ENCODE data around the gene CACNG1.

The CACNG1 gene

DNA sequence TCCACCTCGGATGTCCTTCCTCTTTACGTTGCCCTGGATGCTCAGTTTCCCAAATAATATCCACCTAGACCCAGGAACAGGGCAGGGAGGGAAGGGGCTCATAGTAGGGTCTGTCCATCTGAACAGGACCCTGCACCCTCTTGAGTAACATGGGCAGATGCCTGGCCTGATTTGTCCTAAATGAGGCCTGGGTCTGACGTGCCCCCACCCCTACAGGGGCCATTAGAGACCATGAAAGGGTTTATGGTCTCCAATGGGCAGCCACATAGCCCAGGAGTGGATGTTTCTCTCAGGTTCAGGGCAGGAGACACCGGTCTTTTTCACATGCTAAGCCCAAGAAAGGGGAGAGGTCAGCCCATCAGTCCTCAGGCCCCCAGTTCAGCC is 6.8 kb downstream of the CACNG1 start:
- no peak for DNase-seq (ENCODE audit: low read depth)

DNA sequence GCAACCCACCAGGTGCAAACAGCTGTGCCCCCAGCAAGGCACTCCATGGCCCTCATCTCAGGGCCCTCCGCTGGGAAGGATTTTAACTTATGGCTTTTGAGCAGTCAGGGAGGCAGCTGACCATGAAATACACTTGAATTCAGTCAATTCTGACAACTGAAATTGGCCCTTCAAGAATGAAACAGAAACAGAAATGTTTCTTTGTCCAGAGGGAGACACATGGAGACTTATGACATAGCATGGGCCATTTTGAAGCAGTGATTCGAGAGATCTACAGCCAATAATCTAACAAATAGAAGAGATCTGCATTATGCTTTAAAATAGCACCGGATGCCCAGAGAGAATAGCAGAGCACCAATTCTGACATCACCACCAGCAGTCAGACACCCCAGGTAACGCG is 7.5 kb downstream of the CACNG1 start:
- DNase-seq (ENCODE audit: low read depth), result no peak

DNA sequence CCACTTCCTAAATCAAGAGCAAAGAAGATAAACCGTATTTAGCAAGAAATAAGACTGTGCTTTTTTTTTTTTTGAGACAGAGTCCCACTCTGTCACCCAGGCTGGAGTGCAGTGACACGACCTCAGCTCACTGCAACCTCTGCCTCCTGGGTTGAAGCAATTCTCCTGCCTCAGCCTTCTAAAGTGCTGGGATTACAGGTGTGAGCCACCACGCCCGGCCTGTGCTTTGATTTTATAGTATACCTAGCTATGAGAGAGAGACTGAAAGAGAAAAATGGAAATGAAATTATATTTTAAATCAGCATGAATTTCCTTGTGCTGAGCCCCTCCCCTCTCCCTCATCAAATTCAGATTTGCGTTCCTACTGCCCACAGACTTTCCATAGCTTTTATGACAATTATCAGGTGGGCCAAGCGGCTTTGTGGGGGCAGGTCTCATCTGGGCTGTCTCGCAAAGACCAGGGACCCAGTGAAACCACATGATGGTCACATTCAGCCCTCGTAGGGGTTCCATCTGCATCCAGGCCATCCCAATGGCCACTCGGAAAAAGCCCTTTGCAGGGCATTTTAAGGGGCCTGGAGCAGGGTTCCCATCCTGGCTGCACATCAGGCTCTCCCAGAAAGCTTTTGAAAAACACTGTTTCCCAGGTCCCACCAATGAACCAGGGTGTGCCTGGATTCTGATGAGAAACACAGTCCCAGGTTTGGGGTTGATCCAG is 8.5 kb downstream of the CACNG1 start:
- no peak for DNase-seq (ENCODE audit: low read depth)

DNA sequence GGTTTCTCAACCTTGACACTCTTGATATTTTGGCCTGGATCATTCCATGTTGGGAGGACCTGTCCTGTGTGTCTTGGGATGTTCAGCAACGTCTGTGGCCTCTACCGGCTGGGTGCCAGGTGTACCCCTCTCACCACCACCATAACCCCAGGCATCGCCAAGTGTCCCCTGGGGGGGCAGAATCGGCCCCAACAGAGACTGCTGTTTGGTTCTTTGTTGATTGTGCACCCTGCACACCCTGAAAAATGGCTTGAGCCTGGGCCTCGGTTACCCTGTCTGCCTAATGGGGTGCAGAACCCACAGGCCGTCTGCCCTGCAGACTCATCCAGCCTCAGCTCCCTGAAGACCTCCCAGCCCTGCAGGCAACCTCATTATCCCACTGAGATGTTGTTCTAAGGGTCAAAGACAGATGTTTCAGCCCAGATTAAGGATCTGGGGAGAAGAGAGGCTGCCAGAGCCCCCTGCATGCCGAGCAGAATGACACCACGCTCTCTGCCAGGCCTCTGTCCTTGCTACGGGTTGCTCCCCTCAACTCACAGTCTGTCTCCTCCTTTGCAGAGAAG is 9.2 kb downstream of the CACNG1 start:
- DNase-seq (ENCODE audit: low read depth), result no peak

DNA sequence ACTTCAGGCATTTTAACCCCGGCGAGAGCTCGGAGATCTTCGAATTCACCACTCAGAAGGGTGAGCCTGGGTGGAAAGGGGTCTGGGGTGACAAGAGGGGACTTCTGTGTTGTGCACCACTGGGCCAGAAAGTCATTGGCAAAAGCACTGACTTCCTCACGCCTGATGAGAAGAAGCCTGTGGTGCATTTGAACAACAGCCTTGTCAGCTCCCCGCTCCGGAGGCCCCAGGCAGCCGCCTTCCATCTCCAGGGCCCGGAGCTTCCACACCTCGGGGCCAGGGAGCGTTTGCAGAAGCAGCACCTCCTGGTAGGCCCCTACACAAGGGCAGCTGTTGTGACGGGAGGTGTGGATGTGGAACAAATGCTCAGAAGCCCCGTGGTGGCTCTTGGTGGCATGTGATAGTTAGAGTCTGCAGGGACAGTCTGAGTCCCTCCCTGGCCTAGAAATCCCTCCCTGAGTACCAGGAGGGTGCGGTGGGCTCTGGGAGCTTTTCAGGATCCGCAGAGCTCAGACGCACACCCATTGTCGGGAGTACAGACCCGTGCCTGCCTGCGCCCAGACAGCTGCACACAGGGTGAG is 9.7 kb downstream of the CACNG1 start:
- no peak for DNase-seq (ENCODE audit: low read depth)

DNA sequence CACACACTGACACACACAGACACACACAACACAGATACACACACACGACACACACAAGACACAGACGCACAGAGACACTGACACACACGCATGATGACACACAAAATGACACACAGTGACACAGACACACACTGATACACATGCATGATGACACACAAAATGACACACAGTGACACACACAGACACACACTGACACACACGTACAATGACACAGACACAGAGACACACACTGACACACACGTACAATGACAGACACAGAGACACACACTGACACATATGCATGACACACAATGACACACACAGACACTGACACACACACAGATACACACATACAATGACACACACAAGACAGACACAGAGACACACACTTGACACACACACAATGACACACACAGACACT is 10.3 kb downstream of the CACNG1 start:
- DNase-seq (ENCODE audit: low read depth), result no peak

DNA sequence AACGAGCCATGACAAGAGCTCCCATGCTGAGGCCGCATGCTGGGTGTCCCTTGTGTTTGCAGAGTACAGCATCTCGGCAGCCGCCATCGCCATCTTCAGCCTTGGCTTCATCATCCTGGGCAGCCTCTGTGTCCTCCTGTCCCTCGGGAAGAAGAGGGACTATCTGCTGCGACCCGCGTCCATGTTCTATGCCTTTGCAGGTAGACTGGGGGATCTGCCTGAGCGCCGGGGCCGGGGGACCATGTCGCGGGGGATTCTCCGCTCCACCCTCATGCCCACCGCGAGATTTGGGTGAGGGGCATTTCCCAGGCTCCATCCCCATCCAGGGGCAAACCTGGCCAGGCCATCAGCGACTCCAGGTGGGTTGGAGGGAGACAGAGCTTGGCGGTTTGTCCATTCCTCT is 10.7 kb downstream of the CACNG1 start:
- no peak for DNase-seq (ENCODE audit: low read depth)

DNA sequence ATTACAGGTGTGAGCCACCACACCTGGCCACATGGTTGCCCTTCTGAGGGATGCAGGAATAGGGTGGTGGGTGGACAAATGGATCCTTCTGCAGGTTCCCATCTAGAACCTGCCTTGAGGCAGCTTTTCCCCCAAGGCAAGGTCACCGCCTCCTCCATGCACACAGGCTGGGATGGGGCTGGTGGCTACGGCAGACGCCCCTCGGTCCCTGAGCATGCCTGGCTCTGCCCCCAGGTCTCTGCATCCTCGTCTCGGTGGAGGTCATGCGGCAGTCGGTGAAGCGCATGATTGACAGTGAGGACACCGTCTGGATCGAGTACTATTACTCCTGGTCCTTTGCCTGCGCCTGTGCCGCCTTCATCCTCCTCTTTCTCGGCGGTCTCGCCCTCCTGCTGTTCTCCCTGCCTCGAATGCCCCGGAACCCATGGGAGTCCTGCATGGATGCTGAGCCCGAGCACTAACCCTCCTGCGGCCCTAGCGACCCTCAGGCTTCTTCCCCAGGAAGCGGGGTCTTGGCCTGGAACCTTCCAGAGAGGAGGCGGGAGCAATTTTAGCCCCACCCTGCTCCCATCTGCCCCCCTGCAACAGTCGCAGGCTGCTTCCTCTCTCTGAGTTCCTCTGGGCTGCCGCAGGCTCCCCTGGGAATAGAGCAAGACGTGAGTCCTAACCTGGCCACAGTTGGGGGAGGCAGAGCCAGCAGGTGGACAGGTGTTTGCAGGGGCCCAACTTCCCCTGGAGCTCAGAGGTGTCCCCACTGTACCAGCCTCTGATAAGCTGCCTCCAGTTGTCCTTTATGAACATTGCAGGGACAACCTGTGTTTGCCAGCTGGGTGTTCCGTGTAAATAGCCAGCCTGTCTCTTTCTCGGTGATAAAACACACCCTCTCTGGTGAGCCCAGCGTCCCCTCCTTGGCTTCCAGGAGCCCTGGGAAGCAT is 11.7 kb downstream of the CACNG1 start:
- no peak for DNase-seq (ENCODE audit: low read depth)

DNA sequence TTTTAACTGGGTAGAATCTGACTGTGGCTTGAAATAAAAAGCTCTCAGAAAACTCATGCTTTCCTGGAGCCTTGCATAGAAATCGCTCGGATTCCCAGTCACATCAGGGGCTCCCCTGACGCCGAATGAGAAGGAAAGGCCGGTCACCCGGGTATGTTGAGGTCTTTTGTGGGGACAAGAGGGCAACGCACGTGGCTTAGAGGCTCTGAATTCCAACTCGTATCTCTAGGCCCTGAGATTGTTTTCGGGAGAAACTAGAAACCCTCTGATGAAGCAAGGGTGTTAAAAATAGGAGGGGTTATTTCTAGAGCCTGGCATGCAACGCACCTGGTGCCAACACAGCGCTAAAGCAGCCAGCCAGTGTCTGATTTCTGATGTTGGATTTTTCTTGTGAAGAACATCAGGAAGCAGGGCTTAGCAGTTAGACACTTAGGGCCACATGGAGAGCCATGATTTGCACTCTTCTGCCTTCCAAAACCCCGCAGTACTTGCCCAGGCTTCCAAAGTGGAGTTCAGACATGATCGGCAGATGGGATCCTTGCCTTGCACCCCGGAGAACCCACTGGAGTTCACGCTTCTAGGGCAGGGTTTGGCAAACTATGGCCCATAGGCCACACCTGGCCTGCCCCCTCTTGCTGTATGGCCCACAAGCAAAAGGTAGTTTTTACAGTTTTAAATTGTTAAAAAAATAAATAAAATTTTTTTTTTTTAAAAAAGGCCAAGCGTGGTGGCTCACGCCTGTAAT is 12.6 kb downstream of the CACNG1 start:
- no peak for DNase-seq (ENCODE audit: low read depth)

DNA sequence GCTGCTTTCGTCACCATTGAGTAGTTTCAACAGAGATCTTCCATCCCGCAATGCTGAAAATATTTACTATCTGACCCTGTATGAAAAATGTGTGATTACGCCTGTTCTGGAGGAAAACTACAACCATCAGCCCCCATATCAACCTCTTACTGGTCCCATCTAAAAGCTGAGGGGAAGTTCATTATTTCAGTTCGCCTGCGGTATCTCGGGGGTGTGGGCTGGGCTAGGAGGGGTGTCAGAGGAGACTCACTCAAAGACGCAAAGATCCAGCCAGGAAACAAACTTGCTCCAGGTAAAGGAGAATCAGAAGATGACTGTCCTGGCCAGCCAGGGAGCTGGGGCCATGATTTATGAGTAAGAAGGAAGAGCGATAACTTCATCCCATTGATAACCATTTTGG is 13.7 kb downstream of the CACNG1 start:
- DNase-seq (ENCODE audit: low read depth), result no peak

DNA sequence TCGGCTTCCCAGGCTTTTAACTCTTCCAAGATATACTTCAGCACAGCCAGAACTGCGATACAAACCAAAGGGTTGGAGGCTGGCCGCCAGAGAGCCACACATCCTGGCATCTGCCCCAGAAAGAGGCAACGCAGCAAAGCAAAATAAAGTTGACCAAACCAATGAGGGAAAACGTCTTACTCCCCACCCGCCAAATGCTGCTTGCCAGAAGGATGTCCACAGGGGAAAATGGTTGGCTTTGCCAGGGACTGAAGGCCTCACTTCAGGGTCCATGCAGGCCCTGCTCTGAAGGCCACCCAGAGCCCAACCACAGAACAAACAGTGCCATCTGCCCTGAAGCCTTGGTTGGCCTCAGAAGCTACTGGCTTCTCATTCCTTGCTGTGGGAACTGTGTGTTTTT is 15.0 kb downstream of the CACNG1 start:
- DNase-seq (ENCODE audit: low read depth), result no peak

DNA sequence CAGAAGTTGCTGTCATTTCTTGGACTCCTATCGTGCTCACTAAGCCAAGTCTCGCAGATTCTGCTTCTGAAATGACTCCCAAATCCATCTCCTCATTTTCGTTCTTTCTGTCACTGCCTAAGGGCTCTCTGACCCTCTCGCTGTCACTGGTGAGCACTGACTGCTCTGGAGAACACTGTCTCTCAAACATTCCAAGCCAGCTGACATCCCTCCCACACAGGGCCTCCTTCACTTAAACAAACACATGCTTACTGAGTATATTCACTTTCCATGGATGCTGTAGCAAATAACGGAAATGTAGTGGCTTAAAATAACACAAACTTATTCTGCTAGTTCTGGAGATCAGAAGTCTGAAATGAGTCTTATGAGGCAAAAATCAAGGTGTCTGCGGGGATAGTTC is 18.8 kb downstream of the CACNG1 start:
- DNase-seq (ENCODE audit: low read depth), result no peak

DNA sequence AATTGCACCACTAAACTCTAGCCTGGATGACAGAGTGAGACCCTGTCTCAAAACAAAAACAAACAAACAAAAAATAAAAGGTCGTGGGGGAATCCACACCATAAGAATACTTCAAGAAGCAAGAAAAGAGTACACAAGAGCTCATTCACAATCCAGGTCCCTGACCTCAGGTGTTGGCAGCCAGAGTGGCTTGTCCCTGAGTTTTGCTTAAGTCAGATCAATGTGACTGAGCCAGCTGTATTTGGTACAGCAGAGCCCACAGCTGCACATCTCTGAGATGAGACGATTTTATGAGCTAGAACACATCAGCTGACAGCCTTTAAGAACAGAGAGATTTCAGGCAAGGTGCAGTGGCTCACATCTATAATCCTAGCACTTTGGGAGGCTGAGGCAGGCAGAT is 22.4 kb downstream of the CACNG1 start:
- DNase-seq (ENCODE audit: low read depth), result no peak

DNA sequence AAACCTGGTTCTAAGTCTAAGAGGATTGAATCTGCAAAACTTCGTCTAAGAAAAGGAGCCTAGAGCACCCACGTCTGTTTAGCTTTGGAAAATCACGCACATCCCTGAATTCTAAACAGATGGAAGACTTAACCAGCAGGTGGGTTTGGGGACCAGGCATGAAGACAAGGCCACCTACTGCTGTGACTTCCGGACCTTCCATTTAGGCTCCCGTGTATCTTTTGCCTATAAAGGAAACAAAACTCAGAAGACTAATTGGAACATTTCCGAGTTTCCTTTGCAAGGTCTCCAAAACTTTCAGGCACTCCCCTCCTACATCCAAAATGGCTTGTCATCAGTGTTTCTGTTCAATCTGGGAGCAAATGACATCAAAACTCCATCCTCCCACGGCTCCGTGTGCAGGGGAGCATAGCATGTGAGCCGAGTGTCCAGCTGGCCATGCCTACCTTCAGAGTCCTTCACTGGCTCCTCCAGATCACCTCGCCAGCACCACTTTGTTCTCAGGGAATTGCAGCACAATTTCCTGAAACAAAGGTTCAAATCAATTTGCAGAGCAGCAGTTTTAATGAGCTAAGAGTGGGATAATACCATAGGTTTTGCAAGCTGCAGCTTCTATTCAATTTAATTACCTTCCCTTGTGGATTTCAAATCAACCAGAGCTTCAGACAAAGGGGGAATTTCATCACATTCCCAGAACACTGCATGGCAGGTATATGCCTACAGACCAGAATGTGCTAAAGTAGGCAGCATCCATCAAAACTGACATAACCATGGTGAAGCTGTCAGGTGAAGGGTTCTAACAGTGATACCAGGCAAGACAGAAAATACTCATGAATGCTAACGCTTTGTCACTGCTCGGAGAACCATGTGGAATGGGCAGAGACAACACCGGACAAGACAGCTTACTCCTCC is 23.5 kb downstream of the CACNG1 start:
- no peak for DNase-seq (ENCODE audit: low read depth)

DNA sequence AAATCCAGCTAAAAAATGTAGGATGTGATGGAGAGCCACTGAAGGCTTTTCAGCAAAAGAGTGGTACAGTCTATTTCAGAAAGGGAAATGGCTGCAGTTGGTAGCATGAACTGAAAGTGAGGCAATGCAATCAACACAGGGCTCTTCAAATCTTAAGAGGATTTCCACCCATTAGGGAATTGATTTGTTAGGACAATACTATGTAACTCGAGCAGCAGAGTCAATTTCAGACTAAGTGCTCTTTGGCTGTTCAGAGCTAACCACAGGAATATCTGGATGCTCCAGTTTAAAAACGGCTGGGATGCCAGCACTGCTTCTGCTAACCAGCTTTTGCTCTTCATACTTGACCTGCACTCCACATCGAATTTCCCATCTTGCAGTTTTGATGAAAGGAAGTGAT is 24.6 kb downstream of the CACNG1 start:
- no peak for DNase-seq (ENCODE audit: low read depth)

DNA sequence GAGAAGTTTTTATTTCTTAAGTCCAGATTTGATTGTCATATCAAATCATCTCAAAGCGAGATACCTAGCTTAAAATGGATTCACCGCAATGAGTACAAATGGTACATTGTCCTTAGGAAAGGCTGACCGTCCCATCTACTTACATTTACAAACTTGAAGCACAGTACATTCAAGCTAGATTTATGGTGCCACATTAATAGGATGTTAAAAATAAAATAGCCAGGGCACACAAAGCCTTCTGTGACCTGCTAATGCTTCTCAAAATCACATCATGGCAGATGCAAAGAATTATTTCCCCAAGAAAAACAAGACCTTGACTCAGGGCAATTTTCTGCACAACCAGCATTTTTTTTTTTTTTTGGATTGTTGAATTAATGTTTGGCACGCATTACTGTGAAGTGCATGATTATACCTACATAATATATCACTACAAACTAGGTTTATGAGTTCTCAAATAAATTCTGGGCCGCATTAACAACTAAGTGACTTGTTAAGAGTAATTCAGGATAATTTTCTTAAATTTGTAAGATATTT is 25.3 kb downstream of the CACNG1 start:
- DNase-seq (ENCODE audit: low read depth), result no peak

DNA sequence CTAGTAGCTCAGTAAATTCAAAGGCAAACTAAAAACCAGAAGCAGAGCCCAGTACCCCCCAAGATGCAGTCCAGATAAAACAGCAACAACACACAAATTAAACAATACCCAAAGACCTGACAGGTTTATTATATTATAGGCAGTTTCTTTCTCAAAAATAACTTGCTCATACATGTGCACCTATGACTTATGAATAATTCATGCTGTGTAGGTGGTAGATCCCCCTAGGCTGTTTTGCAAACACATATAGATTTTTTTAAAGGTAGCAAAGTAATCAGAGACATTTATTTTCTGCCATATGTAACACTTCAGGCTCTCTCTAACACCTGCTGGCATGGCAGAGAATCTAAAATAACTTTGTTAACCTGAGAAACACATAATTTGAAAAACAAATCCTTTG is 27.2 kb downstream of the CACNG1 start:
- DNase-seq (ENCODE audit: low read depth), result no peak

DNA sequence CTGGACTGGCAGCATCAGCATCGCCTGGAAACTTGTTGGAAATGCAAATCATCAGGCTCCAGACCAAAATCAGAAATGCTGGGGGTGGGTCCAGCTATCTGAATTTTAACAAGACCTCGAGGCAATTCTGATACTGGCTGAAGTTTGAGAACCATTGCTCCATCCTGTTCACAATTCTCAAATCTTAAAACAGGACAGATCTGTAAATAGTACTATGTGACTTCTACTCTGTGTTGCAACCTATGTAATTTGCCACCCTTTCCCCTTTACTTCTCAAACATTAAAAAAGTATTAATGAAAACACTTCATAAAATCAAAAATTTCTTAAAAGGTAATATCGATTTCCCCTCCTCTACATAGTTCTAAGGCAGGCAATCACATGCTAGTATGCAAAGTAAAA is 28.5 kb downstream of the CACNG1 start:
- DNase-seq (ENCODE audit: low read depth), result no peak

DNA sequence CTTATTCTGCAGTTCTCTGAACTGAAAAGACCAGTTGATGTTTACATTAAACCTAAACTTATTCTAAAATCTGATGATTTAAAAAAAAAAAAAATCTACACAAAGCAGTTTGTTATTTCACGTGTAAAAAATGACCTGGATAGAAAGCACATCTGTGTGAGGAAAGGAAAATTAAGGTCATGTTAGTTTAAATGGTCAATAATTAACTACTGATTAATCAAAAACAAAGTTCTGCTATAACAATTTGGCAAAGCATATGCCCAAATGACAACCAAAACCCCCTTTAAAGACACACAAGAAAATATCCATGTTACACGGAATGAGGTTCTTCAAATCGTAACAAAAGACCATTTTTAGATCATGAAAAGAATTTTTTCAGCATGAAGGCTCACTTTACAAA is 30.4 kb downstream of the CACNG1 start:
- DNase-seq (ENCODE audit: low read depth), result no peak

DNA sequence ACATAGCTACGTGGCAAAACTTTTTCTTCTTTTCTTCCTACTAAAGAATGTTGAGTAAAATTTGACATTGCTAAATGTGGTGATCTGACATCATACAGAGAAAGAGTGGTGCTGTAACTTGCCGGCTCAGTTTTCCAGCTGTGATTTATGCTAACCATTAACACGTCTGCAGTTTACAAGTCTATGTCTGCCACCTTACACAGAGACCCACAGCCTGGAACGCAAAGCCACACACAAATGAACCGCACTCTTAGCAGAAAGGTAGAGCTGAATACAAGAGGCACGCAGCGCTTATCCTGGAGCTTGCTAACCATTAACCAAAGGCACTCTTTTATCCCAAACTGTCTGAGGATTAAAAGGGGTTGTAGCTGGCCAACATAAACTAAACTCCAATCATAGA is 31.9 kb downstream of the CACNG1 start:
- no peak for DNase-seq (ENCODE audit: low read depth)

DNA sequence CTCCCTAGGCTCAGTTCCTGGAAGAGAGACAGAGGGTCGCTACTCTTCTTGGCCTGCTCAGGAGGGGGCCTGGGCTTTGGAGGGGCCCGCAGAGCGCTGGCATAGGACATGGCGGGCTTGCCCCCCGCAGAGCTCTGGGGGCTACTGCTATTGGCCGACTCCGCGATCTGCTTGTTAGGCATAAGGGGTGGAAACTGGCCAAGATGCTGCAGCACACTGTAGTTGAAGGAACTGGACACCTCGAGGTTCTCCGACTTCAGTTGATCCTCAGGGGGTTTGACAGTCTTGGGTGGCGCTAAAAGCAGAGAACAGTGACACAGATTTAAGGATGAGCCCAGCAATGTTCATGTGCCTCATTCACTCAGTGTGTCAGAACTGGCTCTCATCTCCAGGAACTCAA is 33.9 kb downstream of the CACNG1 start:
- no peak for DNase-seq (ENCODE audit: low read depth)
